HG03045 (cell line): ENCODE data around the gene POLE.

Source experiments
- ATAC-seq: cut with Tn5 transposase; IDR thresholded peaks from one replicate; pipeline ENCODE4 v1.9.1; 2021; ENCODE audit warnings: mild to moderate bottlenecking, moderate library complexity; ENCODE audit not compliant: unreplicated experiment

POLE gene

DNA sequence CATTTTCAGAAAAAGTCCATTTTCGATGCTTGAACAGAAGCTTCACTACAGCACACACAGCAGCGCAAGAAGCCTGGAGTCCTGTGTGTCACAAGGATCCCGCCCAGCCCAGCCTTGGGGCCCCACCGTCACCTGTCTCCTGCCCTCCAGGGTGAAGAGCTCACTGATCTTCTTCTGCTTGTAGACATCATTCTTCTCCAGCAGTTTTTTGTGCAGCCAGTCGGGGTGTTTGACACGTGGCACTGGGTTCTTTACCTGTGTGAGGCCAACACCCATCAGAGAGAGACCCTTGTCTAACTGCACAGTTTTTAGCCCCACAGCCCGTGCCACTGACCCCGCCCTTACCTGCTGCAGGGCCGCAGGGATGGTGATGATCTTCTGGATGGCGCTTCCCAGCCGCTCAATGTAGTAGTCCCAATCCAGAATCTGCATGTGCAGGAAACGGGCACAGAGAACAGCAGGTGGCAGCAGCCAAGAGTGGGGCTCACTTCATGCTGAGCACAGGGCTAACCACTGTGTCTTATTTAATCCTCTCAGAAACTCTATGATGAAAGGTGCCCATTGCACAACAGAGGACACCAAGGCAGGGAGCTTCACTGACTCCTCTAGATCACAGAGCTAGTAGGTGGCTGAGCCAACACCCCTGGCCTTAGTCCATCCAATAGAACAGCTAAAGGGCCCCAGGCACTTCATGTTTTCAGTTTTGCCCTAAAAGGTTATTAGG is 30.0 kb downstream of the POLE start:
- ATAC-seq, result no peak

DNA sequence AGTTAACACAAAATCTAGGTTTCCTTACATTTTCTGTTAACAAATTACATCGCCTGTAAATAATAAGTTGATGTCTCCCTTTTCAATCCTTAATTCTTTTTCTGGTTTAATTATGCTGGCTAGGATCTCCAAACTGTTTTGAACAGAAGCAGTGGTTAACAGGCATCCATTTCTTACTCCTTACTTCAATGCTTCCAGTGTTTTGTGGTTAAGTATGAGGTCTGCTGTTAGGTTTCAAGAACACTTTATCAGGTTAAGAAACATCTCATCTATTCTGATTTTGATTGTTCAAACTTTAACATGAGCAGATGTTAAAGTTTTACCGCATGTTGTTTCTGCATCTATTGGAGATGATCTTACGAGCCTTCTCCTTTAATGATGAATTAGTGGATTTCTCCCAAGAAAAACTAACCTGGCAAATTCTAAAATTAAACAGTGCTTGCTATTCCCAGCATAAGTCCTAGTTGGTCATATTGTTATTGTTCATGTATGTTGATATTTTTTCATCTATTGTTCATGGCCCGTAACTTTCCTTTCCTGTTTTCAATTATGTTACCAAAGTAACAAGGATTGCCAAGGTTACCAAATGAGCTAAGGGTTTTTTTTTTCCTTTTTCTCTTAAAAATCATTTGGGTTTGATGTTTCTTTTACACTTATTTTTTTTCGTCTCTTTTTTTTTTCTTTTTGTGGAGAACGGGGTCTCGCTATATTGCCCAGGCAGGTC is 33.4 kb downstream of the POLE start:
- no peak for ATAC-seq

DNA sequence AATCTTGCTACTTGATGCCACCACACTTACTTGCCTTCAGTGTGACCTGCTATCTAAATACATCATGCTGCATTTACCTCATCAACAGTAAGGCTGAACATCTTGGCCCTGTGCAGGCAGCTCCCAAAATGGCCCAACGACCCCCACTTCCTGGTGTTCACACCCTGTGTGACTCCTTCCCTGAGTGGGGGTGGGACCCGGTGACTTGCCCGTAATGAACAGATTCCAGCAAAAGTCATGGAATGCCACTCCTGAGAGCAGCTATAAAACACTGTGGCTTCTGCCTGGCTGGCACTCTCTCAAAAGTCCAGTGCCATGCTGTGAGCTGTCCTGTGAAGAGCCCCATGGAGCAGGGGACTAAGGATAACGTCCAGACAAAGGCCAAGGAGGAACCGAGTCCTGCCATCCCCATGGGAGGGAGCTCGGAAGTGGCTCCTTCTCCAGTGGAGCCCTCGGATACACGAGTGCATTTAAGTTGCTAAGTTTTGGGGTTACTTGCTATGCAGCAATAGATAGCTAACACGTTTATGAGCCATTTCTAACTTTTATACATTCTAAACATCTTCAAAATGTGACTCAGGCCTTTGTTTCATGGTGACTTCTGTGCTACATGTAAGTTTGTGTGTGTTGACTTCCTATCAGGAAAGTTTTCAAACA is 35.6 kb downstream of the POLE start:
- no peak for ATAC-seq

DNA sequence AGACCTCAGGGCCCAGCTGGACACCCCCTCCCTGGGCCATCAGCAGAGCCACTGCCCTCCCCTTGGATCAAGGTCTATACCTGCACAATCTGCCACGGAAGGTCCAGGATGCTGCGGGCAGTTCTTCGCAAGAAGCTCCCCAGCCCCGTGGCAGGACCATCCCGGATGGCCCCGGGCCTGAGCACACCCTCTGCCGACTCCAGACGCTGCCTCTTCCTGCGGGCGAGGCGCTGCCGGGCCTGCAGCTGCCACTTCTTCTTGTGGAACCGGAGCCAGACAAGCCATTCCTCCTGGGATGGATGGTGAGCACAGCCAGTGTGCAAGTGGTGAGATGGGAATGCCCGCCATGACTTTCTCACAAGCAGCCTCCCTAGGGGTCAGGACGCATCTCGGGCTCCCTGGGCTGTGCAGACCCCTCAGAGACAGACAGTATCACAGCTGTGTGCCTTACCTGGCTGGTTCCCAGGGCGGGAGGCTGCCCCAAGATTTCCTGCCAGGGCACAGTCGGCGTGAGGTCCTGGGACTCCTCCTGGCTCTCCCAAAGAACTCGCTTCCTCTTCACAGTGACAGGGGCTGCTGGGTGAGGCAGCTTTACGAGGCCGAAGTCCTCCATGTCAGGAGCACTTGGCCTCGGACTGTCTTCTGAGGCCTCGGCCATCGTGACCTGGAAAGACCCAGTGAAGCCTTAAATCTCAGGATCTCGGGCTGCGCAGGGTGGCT is 37.8 kb downstream of the POLE start:
- ATAC-seq, result no peak

DNA sequence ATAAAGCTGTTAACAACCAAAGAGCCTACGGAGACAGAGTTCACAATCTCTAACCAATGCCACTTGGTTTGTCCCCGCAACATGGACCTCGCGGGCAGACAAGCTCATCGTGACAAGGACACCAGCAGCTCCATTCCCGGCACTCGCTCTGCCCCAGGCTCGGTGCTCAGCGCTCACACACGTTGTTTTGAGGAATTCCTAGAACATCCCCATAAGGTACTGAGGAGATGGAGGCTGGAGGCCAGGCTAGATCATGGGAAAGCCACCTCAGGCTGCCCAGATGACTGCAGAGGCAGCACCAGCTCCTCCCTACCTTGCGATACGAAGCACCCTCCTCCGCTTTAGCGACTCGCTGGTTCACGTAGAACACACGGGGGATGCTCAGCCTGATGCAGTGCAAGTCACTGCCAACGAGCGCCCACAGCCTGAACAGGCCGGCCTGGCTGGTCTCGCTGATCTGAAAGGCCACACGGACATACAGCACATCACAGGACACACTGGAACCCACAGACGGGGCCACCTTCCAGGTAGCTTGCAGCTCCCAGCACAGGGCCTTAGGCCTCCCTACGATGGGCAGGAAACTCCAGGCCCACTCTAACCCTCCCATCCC is 38.4 kb downstream of the POLE start:
- no peak for ATAC-seq

DNA sequence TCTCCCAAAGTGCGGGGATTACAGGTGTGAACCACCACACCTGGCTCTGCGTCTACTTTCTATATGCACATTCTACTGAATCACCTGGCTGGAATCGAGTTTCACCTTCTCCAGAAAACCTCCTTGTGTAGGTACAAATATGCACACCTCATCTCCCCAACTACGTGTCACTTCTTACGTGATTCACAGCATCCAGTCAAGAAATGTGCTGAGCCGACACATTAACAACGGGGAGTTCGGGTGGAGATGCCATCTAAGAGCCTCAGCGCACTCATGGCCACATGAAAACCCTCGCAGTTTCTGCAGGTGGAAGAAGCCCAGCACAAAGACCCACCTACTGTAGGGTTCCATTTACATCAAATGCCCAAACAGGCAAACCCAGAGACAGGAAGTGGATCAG is 39.3 kb downstream of the POLE start:
- no peak for ATAC-seq

DNA sequence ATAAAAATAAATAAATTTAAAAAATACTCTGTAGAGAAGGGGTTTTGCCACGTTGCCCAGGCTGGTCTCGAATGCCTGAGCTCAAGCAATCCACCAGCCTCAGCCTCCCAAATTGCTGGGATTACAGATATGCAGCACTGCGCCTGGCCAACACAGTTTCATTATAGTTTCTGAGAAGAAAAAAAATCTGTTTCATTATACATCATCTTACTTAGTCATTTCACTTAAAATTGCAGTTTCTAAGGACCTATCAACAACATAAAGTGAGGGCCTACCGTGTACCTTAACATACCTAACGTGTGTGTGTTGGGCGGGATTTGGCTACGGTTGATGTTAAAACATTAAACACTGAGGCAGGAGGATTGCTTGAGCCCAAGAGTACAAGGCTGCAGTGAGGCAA is 40.3 kb downstream of the POLE start:
- ATAC-seq, result no peak

DNA sequence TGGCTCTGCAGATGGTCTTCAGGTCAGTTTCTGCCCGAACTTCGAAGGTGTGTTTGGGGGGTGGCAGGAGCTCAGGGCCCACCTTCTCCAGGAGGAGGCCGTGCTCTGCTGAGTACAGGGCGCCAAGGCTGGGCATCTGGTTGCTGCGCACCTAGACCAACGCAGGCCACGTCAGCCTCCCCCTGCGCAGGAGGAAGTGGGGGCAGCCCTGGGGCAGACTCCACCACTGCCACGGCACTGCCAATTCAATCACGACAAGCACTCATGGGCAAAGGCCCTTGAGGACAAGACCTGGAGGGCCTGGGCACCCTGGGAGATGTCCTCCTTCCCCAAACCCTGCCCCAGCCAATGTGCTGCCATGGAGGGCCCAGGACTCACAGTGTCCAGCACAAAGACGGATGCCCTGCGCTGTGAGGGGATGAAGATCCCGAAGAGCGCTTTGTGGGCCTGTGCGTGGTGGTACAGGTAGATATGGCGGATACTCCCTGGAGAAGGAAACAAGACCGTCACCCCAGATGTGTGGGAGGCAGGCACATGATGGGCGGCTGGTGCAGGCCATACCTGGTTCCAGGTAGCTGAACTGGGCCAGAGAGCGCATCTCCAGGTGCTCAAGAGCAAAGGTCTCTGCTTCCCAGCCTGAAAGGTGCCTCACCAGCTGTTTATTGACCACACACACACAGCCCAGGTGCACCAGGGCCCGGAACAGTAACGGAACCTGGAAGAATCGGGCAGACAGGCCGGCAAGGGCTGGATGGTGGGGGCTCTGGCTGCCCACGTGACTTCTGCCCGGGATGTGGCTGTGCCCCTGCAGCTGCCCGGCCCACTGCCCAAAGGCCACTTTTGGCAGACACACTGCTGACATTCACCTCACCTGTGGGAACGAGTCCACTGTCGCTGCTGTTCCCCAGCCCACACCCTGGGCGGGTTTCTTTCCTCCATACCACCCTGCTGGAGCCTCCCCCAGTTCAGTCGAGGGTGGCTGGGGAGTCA is 44.0 kb downstream of the POLE start:
- no peak for ATAC-seq

DNA sequence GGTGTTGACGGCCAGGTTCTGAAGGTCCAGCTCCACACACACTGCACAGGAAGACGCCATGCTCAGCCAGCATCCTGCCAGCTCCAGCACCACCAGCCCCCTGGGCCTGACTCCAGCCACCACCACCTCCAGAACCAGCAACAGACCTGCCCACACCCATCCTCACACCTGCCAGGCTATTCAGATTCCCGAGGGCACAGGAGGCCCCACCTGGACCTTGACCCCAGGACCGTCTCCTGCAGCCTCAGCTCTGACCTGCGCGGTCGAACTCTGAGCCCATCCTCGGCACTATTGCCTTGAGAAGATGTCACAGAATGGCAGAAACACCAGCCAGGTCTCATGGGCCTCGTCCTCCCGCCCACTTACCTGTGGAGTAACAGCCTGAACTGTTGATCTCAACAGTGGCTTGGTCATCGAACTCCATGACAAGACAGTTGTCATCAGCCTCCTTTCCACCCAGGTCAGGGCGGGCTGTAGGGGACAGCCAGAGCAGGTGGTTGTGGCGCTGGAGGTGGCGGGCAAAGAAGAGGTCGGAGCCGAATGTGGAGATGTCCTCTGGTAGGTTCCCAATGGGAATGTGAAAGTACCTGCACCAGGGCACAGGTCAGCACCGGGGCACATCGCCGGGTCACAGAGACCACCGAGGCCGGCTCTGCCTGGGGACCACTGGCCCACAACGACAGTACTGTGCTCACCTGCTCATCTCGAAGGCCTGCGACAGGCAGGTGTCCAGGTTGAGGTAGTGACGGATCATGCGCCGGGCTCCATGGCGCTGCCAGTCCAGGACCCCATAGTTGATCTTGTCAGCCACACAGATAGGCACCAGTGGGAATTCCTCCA is 45.1 kb downstream of the POLE start:
- no peak for ATAC-seq

DNA sequence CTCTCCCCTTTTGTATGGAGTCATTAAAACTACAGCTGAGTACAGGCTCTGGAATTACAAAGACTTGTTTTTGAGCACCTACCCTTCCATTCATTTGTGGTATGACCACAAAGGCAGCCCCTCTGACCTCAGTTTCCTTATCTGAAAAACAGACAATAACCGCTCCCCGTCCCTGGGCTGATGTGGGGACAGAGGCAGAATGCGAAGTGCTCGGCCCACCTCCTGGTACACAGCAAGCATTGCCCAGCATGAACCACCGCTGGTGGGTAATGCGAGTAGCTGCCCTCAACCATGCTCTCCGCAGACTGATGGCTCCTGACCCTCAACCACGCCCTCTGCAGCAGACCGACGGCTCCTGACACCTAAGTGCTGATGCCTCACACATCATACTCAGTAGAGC is 46.2 kb downstream of the POLE start:
- ATAC-seq, result no peak

DNA sequence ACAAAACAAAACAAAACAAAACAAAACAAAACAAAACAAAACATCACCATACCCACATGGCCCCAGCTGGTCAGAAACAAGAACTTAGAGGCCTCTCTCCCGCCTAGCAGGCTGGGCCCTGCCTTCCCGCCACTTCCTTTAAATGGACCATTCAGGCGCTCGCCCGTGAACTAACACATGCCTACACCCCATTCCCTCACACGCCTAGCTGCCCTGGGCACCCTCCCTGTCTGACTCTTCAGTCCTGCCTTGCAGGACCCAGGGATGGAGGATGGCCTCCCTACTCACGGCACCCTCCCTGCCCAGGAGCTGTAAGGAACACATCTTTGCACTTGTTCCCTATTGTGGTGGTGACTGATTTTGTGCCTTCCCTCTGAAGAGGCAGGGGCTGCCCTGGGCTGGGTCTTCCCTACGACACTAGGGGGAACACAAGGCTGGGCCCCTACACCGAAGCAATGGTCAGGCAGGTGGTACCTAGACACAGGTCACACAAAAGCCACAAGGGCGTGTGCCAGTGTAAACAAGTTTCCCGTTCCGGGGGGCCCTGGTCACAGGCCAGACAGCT is 47.1 kb downstream of the POLE start:
- ATAC-seq, result no peak

DNA sequence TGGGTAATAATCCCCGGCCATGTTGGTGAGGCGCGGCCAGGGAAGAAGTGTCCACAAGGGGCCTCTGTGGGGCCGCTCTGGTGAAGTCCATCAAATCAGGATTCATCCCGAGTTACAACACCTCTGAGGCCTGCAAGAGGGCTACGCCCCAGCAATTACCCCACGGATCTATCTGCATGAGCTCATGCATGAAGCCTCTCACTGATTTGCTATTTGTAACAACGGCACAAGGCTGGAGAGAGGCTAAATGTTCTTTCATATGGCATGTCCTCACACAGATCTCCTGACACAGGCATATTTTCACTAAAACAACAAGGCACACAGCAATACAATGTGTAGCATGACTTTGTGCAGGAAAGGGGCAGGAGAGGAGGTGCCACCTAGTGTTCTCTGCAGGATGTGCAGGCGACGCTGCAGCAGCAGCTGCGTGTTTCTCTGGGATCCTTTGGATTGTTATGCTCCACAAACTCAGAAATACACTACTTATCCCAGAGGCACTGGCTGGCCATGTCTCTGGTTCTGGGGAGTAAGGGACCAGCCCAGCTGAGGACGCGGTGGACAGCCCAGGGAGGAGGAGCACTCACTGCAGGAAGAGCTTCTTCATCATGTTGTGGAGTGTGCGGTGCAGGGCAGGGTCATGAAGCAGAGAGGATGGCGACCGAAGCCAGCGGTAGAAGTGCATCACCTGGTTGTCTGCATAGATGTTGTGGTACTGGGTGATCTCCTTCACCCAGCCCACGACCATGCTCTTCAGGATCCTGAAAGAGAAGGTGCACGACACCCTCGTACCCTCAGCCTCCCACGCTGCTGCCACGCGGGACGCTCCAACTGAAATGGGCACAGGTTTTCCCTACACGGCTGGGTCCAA is 48.4 kb downstream of the POLE start:
- no peak for ATAC-seq

DNA sequence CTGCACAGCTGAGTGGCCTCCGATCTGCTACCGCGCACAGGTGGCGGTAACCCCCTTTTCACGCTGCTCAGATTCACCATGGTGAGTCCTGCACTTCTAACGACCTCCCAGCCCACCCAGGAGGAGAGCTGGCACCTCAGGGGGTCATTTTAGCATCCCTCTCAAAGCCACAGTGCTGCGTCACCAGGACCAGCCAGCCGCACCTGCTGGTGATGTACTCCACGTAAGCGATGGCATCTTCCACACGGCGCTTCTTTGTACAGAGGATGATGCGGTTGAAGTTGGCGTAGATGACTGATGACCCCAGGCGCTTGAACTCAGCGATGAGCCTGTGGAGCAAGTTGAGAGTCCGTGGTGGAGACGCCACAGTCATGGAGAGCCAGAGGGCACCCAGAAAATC is 49.3 kb downstream of the POLE start:
- no peak for ATAC-seq

DNA sequence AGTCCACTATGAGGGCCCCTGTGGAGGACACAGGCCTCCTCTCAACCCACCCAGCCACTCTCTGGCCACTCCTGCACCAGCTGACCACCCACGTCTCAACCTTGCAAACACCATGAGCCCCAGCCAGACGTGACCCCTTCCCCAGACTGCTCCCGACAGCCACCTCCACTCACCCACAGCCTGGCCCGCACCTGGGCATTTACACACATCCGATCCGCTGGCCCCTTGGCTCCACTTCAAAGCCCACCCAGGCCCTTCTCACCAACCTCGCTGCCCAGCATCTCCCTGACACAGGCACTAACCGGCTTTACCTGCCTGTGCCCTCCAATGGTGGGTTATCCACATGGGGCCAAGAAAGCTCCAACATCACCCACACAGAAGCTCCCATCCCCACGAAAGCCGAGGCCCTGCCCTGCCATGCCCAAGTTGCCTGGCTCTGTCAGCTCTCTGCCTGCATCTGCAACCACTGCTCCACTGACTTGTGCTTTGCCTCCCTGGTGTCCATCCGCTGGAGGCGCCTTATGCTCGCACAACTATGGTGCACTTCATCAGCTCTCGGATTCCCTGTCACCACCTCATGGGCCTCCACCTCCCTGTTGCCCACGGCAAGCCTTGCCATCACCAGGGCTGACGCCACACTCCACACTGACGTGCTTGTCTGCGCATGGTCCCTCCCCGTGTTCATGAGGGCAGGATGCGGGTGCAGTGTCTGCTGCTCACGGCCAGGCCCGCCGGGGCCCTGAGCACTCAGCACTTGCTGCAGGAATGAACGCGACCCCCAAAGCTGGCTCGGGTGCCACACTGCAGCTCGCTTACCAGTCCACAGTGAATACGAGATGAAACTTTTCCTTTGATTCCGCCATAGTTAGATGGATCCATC is 51.8 kb downstream of the POLE start:
- no peak for ATAC-seq

DNA sequence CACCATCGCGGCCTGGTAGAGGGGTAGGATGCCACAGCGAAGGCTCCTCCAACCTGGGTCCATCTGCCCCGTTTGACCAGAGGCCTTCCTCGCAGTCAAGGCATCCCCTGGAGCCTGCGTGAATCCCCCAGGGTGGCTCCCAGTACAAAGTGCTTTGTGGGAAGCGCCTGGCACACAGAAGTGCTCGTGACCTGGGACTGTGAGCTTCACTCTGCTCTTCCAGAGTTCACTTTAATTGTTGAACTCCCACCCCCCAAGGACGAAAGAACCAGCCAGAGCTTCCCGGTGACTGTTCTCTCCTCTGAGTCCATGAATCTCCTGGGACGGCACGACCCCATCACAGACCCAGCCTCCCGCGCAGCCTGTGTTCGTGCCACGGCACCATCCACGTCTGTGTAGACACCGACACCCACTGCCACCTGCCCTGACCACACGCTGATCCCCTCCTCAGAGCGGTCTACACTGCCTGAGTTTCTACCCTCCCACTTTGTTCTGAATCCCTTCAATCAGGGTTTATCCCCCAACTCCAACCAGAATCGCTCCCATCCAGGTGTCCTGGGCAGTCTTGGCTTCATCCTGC is 52.6 kb downstream of the POLE start:
- no peak for ATAC-seq

DNA sequence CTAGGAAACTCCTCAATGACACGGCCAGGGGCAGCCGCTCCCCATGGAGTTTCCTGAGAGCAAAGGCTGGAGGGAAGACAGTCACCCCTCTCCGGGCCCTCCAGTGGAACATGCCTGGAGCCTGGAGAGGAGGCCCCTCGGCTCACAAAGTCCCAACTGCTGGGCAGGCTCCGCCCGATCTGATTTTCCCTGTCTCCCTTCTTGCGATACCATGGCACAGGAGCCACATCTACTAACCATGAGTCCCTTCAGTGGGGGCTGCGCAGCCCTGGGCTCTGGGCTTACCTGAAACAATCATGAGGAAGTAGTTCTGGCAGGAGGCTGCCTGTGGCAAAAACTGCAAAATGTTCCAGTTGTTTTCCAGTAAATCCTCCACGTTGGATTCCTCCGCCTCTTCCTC is 53.2 kb downstream of the POLE start:
- no peak for ATAC-seq
